HCT116 (cell line): ENCODE results near the gene SIRPA. TPM values are rescaled to one million over a fixed set of nuclear protein-coding genes. Genes with fewer than 3 reads are reported as not detected.

ENCODE experiments used
- ATAC-seq: fragments of 200-7000 bp; cut with Tn5 transposase; 2 replicates; pipeline ENCODE4 v1.9.1; 2020; ENCODE audit warnings: mild to moderate bottlenecking, moderate library complexity
- BruUV-seq: library from RNA; stranded (reverse); fragments of 400-500 nt; replicated peaks from 2 replicates; lab custom pipeline; 2021; lab: Mats Ljungman, UMichigan
- CTCF ChIA-PET: fragments of 300-600 bp; sonication (Branson Sonifier 250); formaldehyde crosslinking; loops from one replicate; lab custom pipeline; 2021; ENCODE audit warnings: antibody characterized with exemption; lab: Charles Lee
- POLR2A ChIA-PET: fragments of 300-600, 350-600 bp; sonication (Branson Sonifier 250); formaldehyde crosslinking; loops from one replicate; lab custom pipeline; 2021; ENCODE audit warnings: antibody characterized with exemption; lab: Charles Lee
- RAD21 ChIA-PET, 2 experiments: fragments of 300-600 bp; sonication (Branson Sonifier 250); formaldehyde crosslinking; loops; one replicate each; lab custom pipeline; 2023; ENCODE audit warnings: low total read pairs in 2 of 2; ENCODE audit not compliant: uncharacterized antibody in 2 of 2, unreplicated experiment in 2 of 2, low non-redundant PET in 1 of 2; lab: Charles Lee
- DNase-seq: peaks from one replicate; pipeline ENCODE4 v3.0.0-alpha.2; 2010; ENCODE audit warnings: low read depth, low spot score
- H2AFZ ChIP-seq: fragments of 200-600 bp; shearing (Covaris generic), sonication (generic); 2 replicates; pipeline ENCODE4 v1.6.1; 2017; ENCODE audit warnings: low read depth, mixed run types, mixed read lengths, antibody characterized with exemption, low read length; ENCODE audit not compliant: poor library complexity, severe bottlenecking
- H3K27ac ChIP-seq: 2 replicates; pipeline ENCODE4 v1.5.1; 2012; ENCODE audit warnings: low read depth, low read length
- H3K27me3 ChIP-seq: fragments of 200-600 bp; sonication (generic); 2 replicates; pipeline ENCODE4 v1.6.1; 2016; ENCODE audit warnings: mixed run types, low read length, mixed read lengths; ENCODE audit not compliant: insufficient read depth
- H3K36me3 ChIP-seq, 2 experiments: fragments of 200-500 bp in 1 of 2; fragments of 200-600 bp in 1 of 2; sonication (Bioruptor generic) in 1 of 2; sonication (generic) in 1 of 2; 2 replicates each; pipeline versions ENCODE4 v1.5.1 to v1.6.1; 2014 to 2016; ENCODE audit warnings: low read length in 2 of 2, inconsistent platforms in 1 of 2, mixed read lengths in 1 of 2, mixed run types in 1 of 2; ENCODE audit not compliant: insufficient read depth in 2 of 2, control insufficient read depth in 1 of 2
- H3K4me1 ChIP-seq, 2 experiments: fragments of 200-600 bp in 1 of 2; sonication (generic) in 1 of 2; 2 replicates each; pipeline versions ENCODE4 v1.5.1 to v1.6.1; 2012 to 2017; ENCODE audit warnings: low read length in 2 of 2, inconsistent platforms in 1 of 2, mild to moderate bottlenecking in 1 of 2, mixed read lengths in 1 of 2, mixed run types in 1 of 2, moderate library complexity in 1 of 2; ENCODE audit not compliant: insufficient read depth in 2 of 2, control insufficient read depth in 1 of 2
- H3K4me2 ChIP-seq: fragments of 200-600 bp; sonication (generic); 2 replicates; pipeline ENCODE4 v1.6.1; 2017; ENCODE audit warnings: mixed run types, low read length, mixed read lengths
- H3K4me3 ChIP-seq, 2 experiments: fragments of 200-600 bp in 1 of 2; sonication (generic) in 1 of 2; replicated peaks in 1 of 2; 2 replicates each; pipeline ENCODE4 v1.5.1; 2011 to 2016; ENCODE audit warnings: low read length in 2 of 2, control low read depth in 1 of 2, low read depth in 1 of 2, mild to moderate bottlenecking in 1 of 2, mixed read lengths in 1 of 2, mixed run types in 1 of 2
- H3K79me2 ChIP-seq: fragments of 200-600 bp; sonication (generic); 2 replicates; pipeline ENCODE4 v1.6.1; 2017; ENCODE audit warnings: mild to moderate bottlenecking, mixed run types, low read length, moderate library complexity, mixed read lengths; ENCODE audit not compliant: insufficient read depth
- H3K9ac ChIP-seq: fragments of 200-600 bp; sonication (generic); 2 replicates; pipeline ENCODE4 v1.6.1; 2016; ENCODE audit warnings: low read length, mixed read lengths
- H3K9me2 ChIP-seq: fragments of 200-600 bp; sonication (generic), shearing (Covaris generic); 2 replicates; pipeline ENCODE4 v1.6.1; 2017; ENCODE audit warnings: mixed run types, mild to moderate bottlenecking, moderate library complexity; ENCODE audit not compliant: insufficient read depth
- H3K9me3 ChIP-seq, 2 experiments: fragments of 200-500 bp in 1 of 2; fragments of 200-600 bp in 1 of 2; sonication (Bioruptor generic) in 1 of 2; sonication (generic) in 1 of 2; 2 replicates each; pipeline ENCODE4 v1.6.1; 2014 to 2017; ENCODE audit warnings: low read length in 2 of 2, mixed read lengths in 2 of 2, inconsistent platforms in 1 of 2, low read depth in 1 of 2, mild to moderate bottlenecking in 1 of 2, mixed run types in 1 of 2, moderate library complexity in 1 of 2; ENCODE audit not compliant: control insufficient read depth in 1 of 2, insufficient read depth in 1 of 2
- H4K20me1 ChIP-seq: fragments of 200-600 bp; sonication (generic), shearing (Covaris generic); 2 replicates; pipeline ENCODE4 v1.6.1; 2017; ENCODE audit warnings: mixed run types, mild to moderate bottlenecking, moderate library complexity; ENCODE audit not compliant: insufficient read depth
- CBX3 ChIP-seq: IDR thresholded peaks from 2 replicates; pipeline ENCODE4 v1.6.1; 2012; ENCODE audit warnings: low read depth
- EZH2 ChIP-seq: fragments of 200-600 bp; sonication (generic); IDR thresholded peaks from 2 replicates; pipeline ENCODE4 v1.6.1; 2017; ENCODE audit warnings: antibody characterized with exemption, mixed run types
- JUND ChIP-seq: IDR thresholded peaks from 2 replicates; pipeline ENCODE4 v1.6.1; 2012
- POLR2AphosphoS5 ChIP-seq: IDR thresholded peaks from 2 replicates; pipeline ENCODE4 v1.6.1; 2011; ENCODE audit warnings: mild to moderate bottlenecking, low read depth, low read length, moderate library complexity
- RAD21 ChIP-seq: IDR thresholded peaks from 2 replicates; pipeline ENCODE4 v1.6.1; 2012; ENCODE audit warnings: low read depth, mild to moderate bottlenecking
- SIN3A ChIP-seq: IDR thresholded peaks from 2 replicates; pipeline ENCODE4 v1.6.1; 2012; ENCODE audit warnings: low read depth
- SP1 ChIP-seq: IDR thresholded peaks from 2 replicates; pipeline ENCODE4 v1.6.1; 2012; ENCODE audit warnings: low read depth
- TCF7L2 ChIP-seq: IDR thresholded peaks from 2 replicates; pipeline ENCODE4 v1.7.0; 2011; ENCODE audit warnings: borderline replicate concordance, inconsistent platforms; ENCODE audit not compliant: insufficient read depth, insufficient read length; ENCODE audit errors: extremely low read depth
- intact Hi-C: fragments of 100-400 bp; cut with micrococcal nuclease; formaldehyde crosslinking; loops from 2 replicates; pipeline ENCODE4 v1.10.0; 2022
- total RNA-seq: library from RNA; stranded (reverse); gene quantifications from one replicate; pipeline ENCODE4 v1.2.1, GENCODE V29; 2021; ENCODE audit not compliant: unreplicated experiment
- TF ChIP-seq, protein P1 (sequence below), 3 experiments: fragments of 200-600 bp in 1 of 3; sonication (generic) in 1 of 3; IDR thresholded peaks in 2 of 3; conservative IDR thresholded peaks in 1 of 3; 2 replicates each; pipeline ENCODE4 v1.5.1; 2012 to 2017; ENCODE audit warnings: low read depth in 2 of 3, low read length in 2 of 3, antibody characterized with exemption in 1 of 3, borderline replicate concordance in 1 of 3, control low read depth in 1 of 3, mild to moderate bottlenecking in 1 of 3, mixed read lengths in 1 of 3, mixed run types in 1 of 3, moderate library complexity in 1 of 3; ENCODE audit not compliant: insufficient read depth in 1 of 3

Gene SIRPA
- total RNA-seq, 1 experiment from 2014 or later, result 15.3 TPM

DNA sequence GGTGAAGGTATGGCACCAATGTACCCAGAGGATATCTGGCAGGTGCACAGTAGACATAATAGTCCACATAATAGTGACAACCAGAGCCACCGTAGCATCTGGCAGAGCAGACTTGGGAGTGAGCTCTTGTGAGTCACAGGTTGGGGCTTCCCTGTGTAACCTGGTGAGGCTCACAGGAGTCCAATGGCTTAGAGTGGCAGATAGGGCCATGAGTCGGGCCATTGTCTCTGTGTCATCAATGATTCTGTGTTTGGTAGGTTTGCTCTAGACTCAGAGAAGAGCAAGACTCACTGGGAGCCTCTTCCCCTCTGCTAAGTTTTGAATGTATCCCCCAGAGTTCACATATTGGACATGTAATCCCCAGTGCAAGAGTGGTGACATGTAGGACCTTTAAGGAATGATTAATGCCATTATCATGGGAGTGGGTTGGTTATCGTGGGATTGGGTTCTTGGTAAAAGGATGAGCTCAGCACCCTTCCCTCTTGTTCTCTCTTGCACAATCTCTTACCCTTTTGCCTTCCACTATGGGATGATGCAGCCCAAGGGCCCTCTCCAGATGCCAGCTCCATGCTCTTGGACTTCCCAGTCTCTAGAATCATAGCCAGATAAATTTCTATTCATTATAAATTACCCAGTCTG lies 22.6 kb upstream of the SIRPA start:
- TF ChIP-seq EZH2, result no peak
- no peak for TF ChIP-seq SIN3A
- TF ChIP-seq RAD21, result no peak
- TF ChIP-seq POLR2AphosphoS5, result no peak
- TF ChIP-seq SP1, result no peak
- TF ChIP-seq, protein P1, sequence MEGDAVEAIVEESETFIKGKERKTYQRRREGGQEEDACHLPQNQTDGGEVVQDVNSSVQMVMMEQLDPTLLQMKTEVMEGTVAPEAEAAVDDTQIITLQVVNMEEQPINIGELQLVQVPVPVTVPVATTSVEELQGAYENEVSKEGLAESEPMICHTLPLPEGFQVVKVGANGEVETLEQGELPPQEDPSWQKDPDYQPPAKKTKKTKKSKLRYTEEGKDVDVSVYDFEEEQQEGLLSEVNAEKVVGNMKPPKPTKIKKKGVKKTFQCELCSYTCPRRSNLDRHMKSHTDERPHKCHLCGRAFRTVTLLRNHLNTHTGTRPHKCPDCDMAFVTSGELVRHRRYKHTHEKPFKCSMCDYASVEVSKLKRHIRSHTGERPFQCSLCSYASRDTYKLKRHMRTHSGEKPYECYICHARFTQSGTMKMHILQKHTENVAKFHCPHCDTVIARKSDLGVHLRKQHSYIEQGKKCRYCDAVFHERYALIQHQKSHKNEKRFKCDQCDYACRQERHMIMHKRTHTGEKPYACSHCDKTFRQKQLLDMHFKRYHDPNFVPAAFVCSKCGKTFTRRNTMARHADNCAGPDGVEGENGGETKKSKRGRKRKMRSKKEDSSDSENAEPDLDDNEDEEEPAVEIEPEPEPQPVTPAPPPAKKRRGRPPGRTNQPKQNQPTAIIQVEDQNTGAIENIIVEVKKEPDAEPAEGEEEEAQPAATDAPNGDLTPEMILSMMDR (IDR thresholded peaks at IDR 0.05 in 2 of 3, conservative IDR thresholded peaks at IDR 0.05 in 1 of 3; ENCODE audit: borderline replicate concordance in 1 of 3, insufficient read depth in 1 of 3, low read depth in 2 of 3, low read length in 2 of 3), result no peak
- TF ChIP-seq CBX3, result no peak
- TF ChIP-seq JUND, result no peak
- no peak for TF ChIP-seq TCF7L2
- TF ChIP-seq, all 23 proteins: peak for 0
- DNase-seq, result no peak
- CTCF ChIA-PET, result no interaction called here
- RAD21 ChIA-PET, result no interaction called here
- POLR2A ChIA-PET, result no interaction called here
- Histone ChIP-seq H3K27me3 (no peaks in the 10 kb centered on the region), H3K9me3 (no peaks in the 10 kb centered on the region), H3K36me3 (no peaks in the 10 kb centered on the region), H3K4me2 (no peak overlapping the region), H3K79me2 (no peaks in the 10 kb centered on the region), H4K20me1 (no peaks in the 10 kb centered on the region), H3K4me1 (peaks cover 4 to 16% of the 10 kb centered on the region in 2 experiments; a peak in 3 of 4 replicates), H3K27ac (no peak overlapping the region), H3K9ac (no peak overlapping the region), H2AFZ (no peak overlapping the region), H3K9me2 (no peaks in the 10 kb centered on the region), H3K4me3 (no peak overlapping the region)
- BruUV-seq, result no TSS peak
- intact Hi-C loops, result no loop called here
- ATAC-seq, result no peak
